ENCODE results near the gene SLC22A13.

GRCh38 chr3:38250198-38250597 is 15.4 kb upstream of the SLC22A13 start:
- TF ChIP-seq, protein P1, sequence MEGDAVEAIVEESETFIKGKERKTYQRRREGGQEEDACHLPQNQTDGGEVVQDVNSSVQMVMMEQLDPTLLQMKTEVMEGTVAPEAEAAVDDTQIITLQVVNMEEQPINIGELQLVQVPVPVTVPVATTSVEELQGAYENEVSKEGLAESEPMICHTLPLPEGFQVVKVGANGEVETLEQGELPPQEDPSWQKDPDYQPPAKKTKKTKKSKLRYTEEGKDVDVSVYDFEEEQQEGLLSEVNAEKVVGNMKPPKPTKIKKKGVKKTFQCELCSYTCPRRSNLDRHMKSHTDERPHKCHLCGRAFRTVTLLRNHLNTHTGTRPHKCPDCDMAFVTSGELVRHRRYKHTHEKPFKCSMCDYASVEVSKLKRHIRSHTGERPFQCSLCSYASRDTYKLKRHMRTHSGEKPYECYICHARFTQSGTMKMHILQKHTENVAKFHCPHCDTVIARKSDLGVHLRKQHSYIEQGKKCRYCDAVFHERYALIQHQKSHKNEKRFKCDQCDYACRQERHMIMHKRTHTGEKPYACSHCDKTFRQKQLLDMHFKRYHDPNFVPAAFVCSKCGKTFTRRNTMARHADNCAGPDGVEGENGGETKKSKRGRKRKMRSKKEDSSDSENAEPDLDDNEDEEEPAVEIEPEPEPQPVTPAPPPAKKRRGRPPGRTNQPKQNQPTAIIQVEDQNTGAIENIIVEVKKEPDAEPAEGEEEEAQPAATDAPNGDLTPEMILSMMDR (IDR thresholded peaks at IDR 0.05; ENCODE audit: low read depth, low read length) = no peak
- TF ChIP-seq EZH2phosphoT487 (IDR thresholded peaks at IDR 0.05; ENCODE audit: low read depth) = no peak

Measured in OCI-LY3 (cell line).